ENCODE measurements around the gene ZNF598. TPM values are rescaled to one million over a fixed set of nuclear protein-coding genes. Genes with fewer than 3 reads are reported as not detected.
A peak's percentile ranks its signal among the peaks of the same experiment; 100 is the strongest.

The ZNF598 gene
- total and polyA plus RNA-seq, 10 of the 15 experiments (the other 5 are each of a cell fraction or from before 2014, with no cell fraction given), result 0.08 to 74.0 (median 14.4) TPM

GRCh38 chr16:1964506-1965395, 44.9 kb downstream of the ZNF598 start, which contains the start of gene RPS2:
Gene RPS2 (minus strand): TSS chr16:1964826. CDS start chr16:1964625, 201 bp downstream.
- peak; percentile 85 for FAIRE-seq
- under 1% methylated on average over 94 of the region's 97 CpGs for WGBS (ENCODE audit: insufficient coverage, insufficient replicate concordance, low lambda C conversion rate, missing lambda C conversion rate)
- peak within 1 kb of the TSS; percentile 72 for H2AFZ ChIP-seq (ENCODE audit: control insufficient read depth, low read depth, low read length)
- peaks cover 6% of the 10 kb centered on the region; the same call in 1 of the 2 replicates for H4K20me1 ChIP-seq (ENCODE audit: control insufficient read depth, insufficient read depth)
- DNase-seq (ENCODE audit: low read depth, low spot score), result peak; percentile 83
- peak; percentile 80 for ATAC-seq
- in situ Hi-C loops (cut with MboI), result no loop called here
- peak within 1 kb of the TSS; percentile 98 for H3K4me3 ChIP-seq
- peaks cover 61% of the 10 kb centered on the region for H3K79me2 ChIP-seq (ENCODE audit: control insufficient read depth, insufficient read depth, low read length)
- no TSS peak for BruUV-seq (replicated peaks)
- peaks cover 14% of the 10 kb centered on the region for H3K4me1 ChIP-seq (ENCODE audit: control insufficient read depth, insufficient read depth, low read length)
- intact Hi-C loops (cut with micrococcal nuclease; ENCODE audit: unreplicated experiment), result no loop called here
- no peaks in the 10 kb centered on the region for H3K9me3 ChIP-seq (replicated peaks; ENCODE audit: control insufficient read depth, insufficient read depth, low read length)
- ChIA-PET POLR2A (interaction anchor here (0.6 to 3.3 kb wide), 16 partner anchors 10 to 304 kb away, joined by 3 to 25 read pairs (median 7); partner anchors contain the start of genes MSRB1, NOXO1, NUBP2 and SPSB3), CTCF (interaction anchor here (0.7 to 1.2 kb wide), 2 partner anchors 26 to 40 kb away, joined by 3 read pairs; no protein-coding TSS in a partner anchor), SMC1A (ENCODE audit: uncharacterized antibody, unreplicated experiment) (interaction anchor here (1.0 to 1.7 kb wide), 2 partner anchors 17 to 22 kb away, joined by 5 to 7 read pairs; partner anchors contain the start of genes MSRB1 and NOXO1), RAD21 (ENCODE audit: unreplicated experiment) (interaction anchor here (0.9 to 1.9 kb wide), 7 partner anchors 17 to 191 kb away, joined by 3 to 7 read pairs (median 3); partner anchors contain the start of genes NOXO1, NUBP2, SPSB3 and TRAF7)
- H3K27ac ChIP-seq (ENCODE audit: control insufficient read depth, insufficient read depth), result peak within 1 kb of the TSS; percentile 90
- H3K27me3 ChIP-seq (replicated peaks in 1 of 2; ENCODE audit: control insufficient read depth in 2 of 2, insufficient read depth in 2 of 2, low read length in 1 of 2), result no peaks in the 10 kb centered on the region
- H3K9ac ChIP-seq (ENCODE audit: control insufficient read depth, insufficient read depth, low read length), result peak within 1 kb of the TSS; percentile 99
- H3K4me2 ChIP-seq (ENCODE audit: control insufficient read depth, insufficient read depth), result peak within 1 kb of the TSS; percentile 97
- peaks cover 11 to 13% of the 10 kb centered on the region in 2 experiments; a peak in 3 of 4 replicates for H3K36me3 ChIP-seq (ENCODE audit: control insufficient read depth in 2 of 2, insufficient read depth in 2 of 2, low read length in 1 of 2)
- TF ChIP-seq SPI1 (IDR thresholded peaks at IDR 0.05; ENCODE audit: borderline replicate concordance, insufficient read depth, low read depth, low read length) (no peak), POLR2AphosphoS5 (IDR thresholded peaks at IDR 0.05; ENCODE audit: low read length) (peak; percentile 100), POLR2AphosphoS2 (IDR thresholded peaks at IDR 0.05; ENCODE audit: low read depth, low read length) (peak; percentile 99), ETV6 (conservative IDR thresholded peaks at IDR 0.05 in 1 of 2, IDR thresholded peaks at IDR 0.05 in 1 of 2; ENCODE audit: borderline replicate concordance in 1 of 2, low read depth in 1 of 2) (no peak), RAD21 (IDR thresholded peaks at IDR 0.05; ENCODE audit: insufficient read depth, low read depth, low read length) (no peak), PAX5 (IDR thresholded peaks at IDR 0.05; ENCODE audit: borderline replicate concordance, low read depth, low read length) (peak; percentile 56; the same call in 1 of the 2 replicates), PML (IDR thresholded peaks at IDR 0.05; ENCODE audit: low read length) (peak; percentile 100), TCF3 (IDR thresholded peaks at IDR 0.05; ENCODE audit: borderline replicate concordance, insufficient read depth, low read depth, low read length) (peak; percentile 89), KLF5 (IDR thresholded peaks at IDR 0.05; ENCODE audit: partially characterized antibody) (peak; percentile 92), DPF2 (IDR thresholded peaks at IDR 0.05) (peak; percentile 54), ATF7 (IDR thresholded peaks at IDR 0.05; ENCODE audit: low read depth) (peak; percentile 55; the same call in 1 of the 2 replicates), MLLT1 (IDR thresholded peaks at IDR 0.05) (peak; percentile 72), E2F8 (IDR thresholded peaks at IDR 0.05; ENCODE audit: low read depth, partially characterized antibody) (no peak), SMC3 (IDR thresholded peaks at IDR 0.05; ENCODE audit: borderline replicate concordance, low read length) (no peak), STAT3 (IDR thresholded peaks at IDR 0.05; ENCODE audit: low read depth, low read length) (no peak), LARP7 (IDR thresholded peaks at IDR 0.05) (peak; percentile 93), SMAD1 (IDR thresholded peaks at IDR 0.05; ENCODE audit: low read depth, partially characterized antibody) (peak; percentile 91), YY1 (IDR thresholded peaks at IDR 0.05; ENCODE audit: low read depth, low read length) (peak; percentile 81), WRNIP1 (IDR thresholded peaks at IDR 0.05; ENCODE audit: borderline replicate concordance, low read depth, low read length) (no peak)
